IMR-90 (cell line): ENCODE measurements around the gene HSPB7.
"Not testable (repeated sequence)": the region's sequence is repeated elsewhere in the genome, so short reads cannot be mapped to it uniquely, and the experiment has no call there.

ENCODE experiments used
- POLR2A ChIP-seq: IDR thresholded peaks from 2 replicates; pipeline ENCODE4 v1.6.1; 2012; ENCODE audit warnings: mild to moderate bottlenecking, low read depth, low read length
- TF ChIP-seq, protein P1 (sequence below): conservative IDR thresholded peaks from 2 replicates; pipeline ENCODE4 v1.5.1; 2012; ENCODE audit warnings: mild to moderate bottlenecking, low read depth, low read length, improper control_type of control experiment

DNA sequence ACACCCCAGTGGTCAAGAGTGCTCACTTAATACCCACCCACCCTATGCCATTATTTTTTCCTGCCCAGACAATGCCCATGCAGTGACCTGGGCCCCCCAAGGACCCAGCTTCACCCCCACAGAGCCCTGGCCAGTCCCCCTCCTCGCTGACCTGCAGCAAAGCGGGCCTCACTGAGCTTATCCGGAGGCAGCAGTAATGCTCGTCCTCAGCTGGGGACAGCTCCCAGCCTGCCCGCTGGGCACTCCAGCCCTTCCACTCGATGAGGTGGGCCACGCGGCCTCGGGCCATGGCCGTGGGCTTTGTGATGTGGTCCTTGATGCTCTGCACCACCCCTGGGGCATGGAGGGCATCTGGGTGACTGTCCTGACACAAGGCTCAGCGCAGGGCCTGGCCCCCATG, 18.6 kb upstream of the HSPB7 start:
- TF ChIP-seq, protein P1, sequence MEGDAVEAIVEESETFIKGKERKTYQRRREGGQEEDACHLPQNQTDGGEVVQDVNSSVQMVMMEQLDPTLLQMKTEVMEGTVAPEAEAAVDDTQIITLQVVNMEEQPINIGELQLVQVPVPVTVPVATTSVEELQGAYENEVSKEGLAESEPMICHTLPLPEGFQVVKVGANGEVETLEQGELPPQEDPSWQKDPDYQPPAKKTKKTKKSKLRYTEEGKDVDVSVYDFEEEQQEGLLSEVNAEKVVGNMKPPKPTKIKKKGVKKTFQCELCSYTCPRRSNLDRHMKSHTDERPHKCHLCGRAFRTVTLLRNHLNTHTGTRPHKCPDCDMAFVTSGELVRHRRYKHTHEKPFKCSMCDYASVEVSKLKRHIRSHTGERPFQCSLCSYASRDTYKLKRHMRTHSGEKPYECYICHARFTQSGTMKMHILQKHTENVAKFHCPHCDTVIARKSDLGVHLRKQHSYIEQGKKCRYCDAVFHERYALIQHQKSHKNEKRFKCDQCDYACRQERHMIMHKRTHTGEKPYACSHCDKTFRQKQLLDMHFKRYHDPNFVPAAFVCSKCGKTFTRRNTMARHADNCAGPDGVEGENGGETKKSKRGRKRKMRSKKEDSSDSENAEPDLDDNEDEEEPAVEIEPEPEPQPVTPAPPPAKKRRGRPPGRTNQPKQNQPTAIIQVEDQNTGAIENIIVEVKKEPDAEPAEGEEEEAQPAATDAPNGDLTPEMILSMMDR = not testable (repeated sequence)
- TF ChIP-seq POLR2A = not testable (repeated sequence)
